Dermis blood vessel endothelial cell (primary cell): ENCODE measurements around the gene TBC1D24. TPM values are rescaled to one million over a fixed set of nuclear protein-coding genes. Genes with fewer than 3 reads are reported as not detected.
"Not testable (repeated sequence)": the region's sequence is repeated elsewhere in the genome, so short reads cannot be mapped to it uniquely, and the experiment has no call there.

Source experiments
- DNase-seq: peaks from one replicate; pipeline ENCODE4 v3.0.0; 2010
- total RNA-seq: library from RNA; depleted of rRNA; stranded (reverse); fragments of >200 nt; gene quantifications from 2 replicates; pipeline ENCODE4 v1.2.3, GENCODE V29; 2014

Gene TBC1D24
- total RNA-seq, 1 donor from 2014 or later: 15.3 TPM

- DNase-seq: no peak
These were observed 44.1 kb downstream of the TBC1D24 start for GRCh38 chr16:2518823-2519710.

- DNase-seq: no peak
These were observed 44.8 kb downstream of the TBC1D24 start for GRCh38 chr16:2519711-2520080.

GRCh38 chr16:2520097-2520783 is 45.3 kb downstream of the TBC1D24 start, which contains the start of gene AMDHD2:
TSS of gene AMDHD2 (plus strand) at chr16:2520371. CDS start at chr16:2520459, 88 bp downstream.
- peak; percentile 96 for DNase-seq

GRCh38 chr16:2520784-2521531 is 46.0 kb downstream of the TBC1D24 start:
- DNase-seq: peak; percentile 43

- DNase-seq: no peak
These were observed 48.9 kb downstream of the TBC1D24 start for GRCh38 chr16:2523801-2524231.

- DNase-seq: no peak
These were observed 49.5 kb downstream of the TBC1D24 start for GRCh38 chr16:2524339-2524938.

- no peak for DNase-seq
These were observed 51.2 kb downstream of the TBC1D24 start for GRCh38 chr16:2526135-2526534.

GRCh38 chr16:2527071-2527783 is 52.3 kb downstream of the TBC1D24 start:
- no peak for DNase-seq

- DNase-seq: no peak
These were observed 52.8 kb downstream of the TBC1D24 start for GRCh38 chr16:2527784-2528100.

- no peak for DNase-seq
These were observed 53.5 kb downstream of the TBC1D24 start for GRCh38 chr16:2528161-2529060.

GRCh38 chr16:2529061-2529931 is 54.4 kb downstream of the TBC1D24 start:
- DNase-seq: no peak

- DNase-seq: no peak
These were observed 55.2 kb downstream of the TBC1D24 start for GRCh38 chr16:2529961-2530628.

GRCh38 chr16:2530629-2531318 is 55.8 kb downstream of the TBC1D24 start:
- no peak for DNase-seq

GRCh38 chr16:2531371-2531695 is 56.4 kb downstream of the TBC1D24 start, which contains the start of gene CEMP1:
TSS of gene CEMP1 (minus strand) at chr16:2531408. CDS start at chr16:2531073, 335 bp downstream.
- no peak for DNase-seq

GRCh38 chr16:2531696-2532493 is 57.0 kb downstream of the TBC1D24 start:
- peak; percentile 98 for DNase-seq

GRCh38 chr16:2532494-2533141 is 57.7 kb downstream of the TBC1D24 start:
- peak; percentile 52 for DNase-seq

- DNase-seq: not testable (repeated sequence)
These were observed 58.3 kb downstream of the TBC1D24 start for GRCh38 chr16:2533142-2533755.
